ENCODE results near the gene FPGS.

Gene FPGS

GRCh38 chr9:127789179-127789578 lies 13.5 kb upstream of the FPGS start:
- no peak overlapping the region for H3K4me3 ChIP-seq (ENCODE audit: low read depth, low read length)
- TF ChIP-seq, protein P1, sequence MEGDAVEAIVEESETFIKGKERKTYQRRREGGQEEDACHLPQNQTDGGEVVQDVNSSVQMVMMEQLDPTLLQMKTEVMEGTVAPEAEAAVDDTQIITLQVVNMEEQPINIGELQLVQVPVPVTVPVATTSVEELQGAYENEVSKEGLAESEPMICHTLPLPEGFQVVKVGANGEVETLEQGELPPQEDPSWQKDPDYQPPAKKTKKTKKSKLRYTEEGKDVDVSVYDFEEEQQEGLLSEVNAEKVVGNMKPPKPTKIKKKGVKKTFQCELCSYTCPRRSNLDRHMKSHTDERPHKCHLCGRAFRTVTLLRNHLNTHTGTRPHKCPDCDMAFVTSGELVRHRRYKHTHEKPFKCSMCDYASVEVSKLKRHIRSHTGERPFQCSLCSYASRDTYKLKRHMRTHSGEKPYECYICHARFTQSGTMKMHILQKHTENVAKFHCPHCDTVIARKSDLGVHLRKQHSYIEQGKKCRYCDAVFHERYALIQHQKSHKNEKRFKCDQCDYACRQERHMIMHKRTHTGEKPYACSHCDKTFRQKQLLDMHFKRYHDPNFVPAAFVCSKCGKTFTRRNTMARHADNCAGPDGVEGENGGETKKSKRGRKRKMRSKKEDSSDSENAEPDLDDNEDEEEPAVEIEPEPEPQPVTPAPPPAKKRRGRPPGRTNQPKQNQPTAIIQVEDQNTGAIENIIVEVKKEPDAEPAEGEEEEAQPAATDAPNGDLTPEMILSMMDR (IDR thresholded peaks at IDR 0.05; ENCODE audit: borderline replicate concordance, insufficient read depth, low read depth, low read length): no peak

DNA sequence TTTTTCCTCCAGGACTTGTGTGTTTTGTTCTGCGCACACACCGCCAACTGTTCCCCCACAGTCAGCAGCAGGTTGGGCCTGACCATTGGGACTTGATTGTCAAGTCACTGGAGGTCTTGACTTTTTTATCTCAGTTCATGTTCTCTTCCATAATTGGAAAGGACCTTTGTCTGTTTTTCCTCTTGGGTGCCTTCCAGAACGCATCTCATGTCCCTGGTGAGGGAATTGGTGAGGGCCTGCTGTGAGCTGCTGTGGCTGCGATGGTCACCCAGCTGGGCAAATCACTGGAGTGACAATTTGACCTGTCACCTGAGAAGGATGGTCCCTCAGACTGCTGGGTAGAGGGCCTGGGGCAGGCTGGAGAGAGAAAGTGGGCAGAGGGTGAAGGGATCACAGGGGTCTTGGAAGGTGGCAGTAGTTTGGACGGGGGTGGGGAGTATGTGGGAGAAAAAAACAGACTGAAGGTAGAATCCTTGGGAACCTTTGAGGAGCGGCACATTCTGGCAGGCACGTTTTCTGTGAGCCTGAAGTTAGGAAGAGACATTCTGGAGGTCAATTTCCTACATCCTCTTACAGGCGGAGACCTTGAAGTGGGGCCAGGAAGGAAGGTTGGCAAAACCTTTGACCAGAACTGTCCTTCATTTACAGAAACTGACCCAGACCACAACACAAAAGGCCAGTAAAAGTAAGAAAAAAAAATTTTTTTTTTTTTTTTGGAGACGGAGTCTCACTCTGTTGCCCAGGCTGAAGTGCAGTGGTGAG lies 12.4 kb upstream of the FPGS start:
- TF ChIP-seq, protein P1 (IDR thresholded peaks at IDR 0.05; ENCODE audit: borderline replicate concordance, insufficient read depth, low read depth, low read length): no peak
- H3K4me3 ChIP-seq (ENCODE audit: low read depth, low read length): no peak overlapping the region

- H3K4me3 ChIP-seq (ENCODE audit: low read depth, low read length): no peak overlapping the region
- TF ChIP-seq, protein P1 (IDR thresholded peaks at IDR 0.05; ENCODE audit: borderline replicate concordance, insufficient read depth, low read depth, low read length): no peak
These were observed 11.6 kb upstream of the FPGS start for GRCh38 chr9:127791085-127791484.

DNA sequence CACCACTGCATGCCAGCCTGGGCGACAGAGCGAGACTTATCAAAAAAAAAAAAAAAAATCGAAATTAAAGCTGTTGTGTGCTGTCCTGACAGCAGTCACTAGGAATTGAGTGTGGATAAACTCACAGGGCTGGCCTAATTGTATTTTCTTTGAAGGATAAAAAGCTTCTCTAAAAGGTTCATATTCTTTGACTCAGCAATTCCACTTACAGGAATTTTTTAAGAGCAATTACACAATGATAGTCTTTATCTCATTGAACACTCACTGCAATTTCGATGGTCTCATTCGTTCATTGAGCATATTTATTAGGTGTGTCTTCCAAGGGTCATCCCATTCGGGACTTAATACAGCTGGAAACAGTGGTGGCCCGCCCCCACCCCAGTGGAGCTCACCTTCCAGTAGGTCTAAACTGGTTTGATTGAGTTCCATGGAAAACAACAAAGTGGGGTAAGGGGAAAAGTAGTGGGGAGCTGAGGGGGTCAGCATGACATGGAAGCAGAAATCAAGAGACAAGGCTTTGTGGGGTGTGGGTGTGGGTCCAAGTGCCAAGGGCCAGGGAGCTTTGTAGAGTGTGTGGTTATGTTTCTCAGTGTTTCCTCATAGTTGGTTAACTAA lies 10.2 kb upstream of the FPGS start:
- TF ChIP-seq, protein P1 (IDR thresholded peaks at IDR 0.05; ENCODE audit: borderline replicate concordance, insufficient read depth, low read depth, low read length): no peak
- H3K4me3 ChIP-seq (ENCODE audit: low read depth, low read length): no peak overlapping the region

DNA sequence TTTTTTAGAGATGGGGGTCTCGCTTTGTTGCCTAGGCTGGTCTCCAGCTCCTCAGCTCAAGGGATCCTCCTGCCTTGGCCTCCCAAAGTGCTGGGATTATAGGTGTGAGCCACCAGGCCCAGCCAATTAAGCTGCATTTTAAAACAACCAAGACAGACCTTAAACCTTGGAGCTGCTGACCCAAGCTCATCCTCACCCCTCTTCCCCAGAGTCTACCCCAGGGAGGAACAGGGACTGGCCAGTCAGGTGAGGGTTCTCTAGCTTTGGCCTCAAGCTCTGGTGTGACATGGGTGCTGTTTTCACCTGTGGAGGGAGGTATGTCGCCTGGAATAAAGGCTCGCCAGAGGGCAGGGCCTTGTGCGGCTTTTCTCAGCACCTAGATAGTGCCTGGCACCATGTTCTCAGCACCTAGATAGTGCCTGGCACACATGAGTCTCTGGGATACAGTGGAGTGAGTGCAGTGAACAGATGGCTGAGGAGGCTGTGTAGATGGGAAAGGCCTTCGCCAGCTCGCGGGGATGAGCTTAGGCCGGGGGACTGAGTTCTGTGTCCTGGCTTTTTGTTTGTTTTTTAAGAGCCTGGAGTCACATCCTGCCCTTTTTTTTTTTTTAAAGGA lies 9.5 kb upstream of the FPGS start:
- TF ChIP-seq, protein P1 (IDR thresholded peaks at IDR 0.05; ENCODE audit: borderline replicate concordance, insufficient read depth, low read depth, low read length): no peak
- no peak overlapping the region for H3K4me3 ChIP-seq (ENCODE audit: low read depth, low read length)

GRCh38 chr9:127794001-127794791 lies 8.5 kb upstream of the FPGS start:
- TF ChIP-seq, protein P1 (IDR thresholded peaks at IDR 0.05; ENCODE audit: borderline replicate concordance, insufficient read depth, low read depth, low read length): no peak
- no peak overlapping the region for H3K4me3 ChIP-seq (ENCODE audit: low read depth, low read length)
